Muscle of back (tissue), 11 donors: ENCODE measurements around the gene DGKE. TPM values are rescaled to one million over a fixed set of nuclear protein-coding genes. Genes with fewer than 3 reads are reported as not detected.
A peak's percentile ranks its signal among the peaks of the same experiment; 100 is the strongest.

ENCODE experiments used
- DNase-seq, 3 donors: peaks; one replicate each; pipeline versions ENCODE4 v3.0.0 to v3.0.0-alpha.2; 2013
- polyA plus RNA-seq, 10 donors: library from polyadenylated mRNA; unstranded; fragments of 120-200 nt; gene quantifications; one replicate each; pipeline ENCODE4 v1.2.1, GENCODE V29; 2013; ENCODE audit not compliant: insufficient read length in 10 of 10

Gene DGKE
- polyA plus RNA-seq, 10 donors: 3.0 to 9.0 (median 4.3) TPM

- DNase-seq: peak; percentile 87 to 96 (median 91)
Observed at GRCh38 chr17:56913867-56914580, 80.1 kb downstream of the DGKE start, which contains the start of gene TRIM25. Gene TRIM25 (minus strand): TSS chr17:56914049. CDS start chr17:56913988, 61 bp downstream.

- no peak for DNase-seq
Observed at GRCh38 chr17:56914581-56915273, 80.8 kb downstream of the DGKE start.

DNA sequence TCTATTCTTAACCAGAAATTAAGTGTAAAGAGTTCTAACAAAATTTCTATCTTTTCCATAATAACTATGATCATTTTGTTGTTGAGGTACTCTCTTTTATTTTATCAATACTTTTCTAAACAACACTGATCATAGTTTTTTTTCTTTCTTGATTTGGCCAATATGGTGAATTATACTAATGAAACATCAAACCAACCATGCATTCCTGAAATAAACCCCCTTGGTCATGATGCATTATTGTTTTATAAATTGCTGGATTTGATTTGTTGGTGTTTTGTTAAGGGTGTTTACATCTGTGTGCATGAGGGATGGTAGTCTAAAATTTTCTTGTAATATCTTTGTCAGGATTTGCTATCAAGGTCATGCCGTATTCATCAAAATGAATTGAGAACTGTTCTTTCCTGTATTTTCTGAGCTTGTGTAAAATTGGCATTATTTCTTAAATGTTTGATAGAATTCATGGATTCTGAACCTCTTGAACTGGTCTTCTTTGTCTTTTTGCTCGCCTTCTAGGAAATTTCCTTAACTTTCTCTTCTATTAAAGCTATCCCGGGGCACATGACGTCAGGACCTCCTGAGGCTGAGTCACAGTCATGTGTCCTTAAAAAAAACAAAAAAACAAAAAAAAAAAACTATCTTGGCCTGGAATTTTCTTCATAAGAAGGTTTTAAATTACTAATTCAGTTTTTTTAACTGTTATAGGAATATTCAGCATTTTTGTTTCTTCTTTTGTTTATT lies 83.8 kb downstream of the DGKE start:
- no peak for DNase-seq

DNA sequence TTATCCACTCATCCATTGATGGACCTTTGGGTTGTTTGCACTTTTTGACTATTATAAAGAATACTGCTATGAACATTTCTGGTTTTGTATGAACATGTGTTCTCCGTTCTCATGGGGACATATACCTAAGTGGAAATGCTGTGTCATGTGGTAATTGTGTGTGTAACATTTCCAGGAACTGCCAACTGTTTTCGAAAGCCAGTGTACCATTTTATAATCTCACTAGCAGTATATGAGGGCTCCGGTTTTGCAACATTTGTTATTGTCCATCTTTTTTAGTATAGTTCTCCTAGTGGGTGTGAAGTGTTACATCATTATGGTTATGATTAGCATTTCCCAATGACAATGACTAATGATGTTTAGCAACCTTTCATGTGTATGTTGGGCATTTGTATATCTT lies 85.0 kb downstream of the DGKE start:
- DNase-seq: no peak

Other genes with a start within 250 kb of the DGKE start
- gene NOG, start 240.5 kb upstream of the DGKE start, polyA plus RNA-seq: 1 to 10 TPM; 3.3 to 6.5 (median 4.5) TPM
- 1 to 10 TPM; 1.1 to 2.7 (median 2.0) TPM for gene C17orf67, start 231 bp upstream of the DGKE start, polyA plus RNA-seq
- gene TRIM25, start 79.9 kb downstream of the DGKE start, polyA plus RNA-seq: 10 to 100 TPM in 9 of 10 donors, 1 to 10 TPM in 1; 9.4 to 16.3 (median 13.5) TPM
- 10 to 100 TPM; 13.9 to 20.6 (median 17.6) TPM for gene COIL, start 126.9 kb downstream of the DGKE start, polyA plus RNA-seq
- 10 to 100 TPM; 11.1 to 20.9 (median 16.6) TPM for gene SCPEP1, start 144.0 kb downstream of the DGKE start, polyA plus RNA-seq